ENCODE measurements around the gene MRPS16. TPM values are rescaled to one million over a fixed set of nuclear protein-coding genes. Genes with fewer than 3 reads are reported as not detected.

MRPS16 gene
- total and polyA plus RNA-seq, 2 of the 13 experiments (the other 11 are each of a cell fraction or from before 2014, with no cell fraction given): 70.1 to 135 TPM

DNA sequence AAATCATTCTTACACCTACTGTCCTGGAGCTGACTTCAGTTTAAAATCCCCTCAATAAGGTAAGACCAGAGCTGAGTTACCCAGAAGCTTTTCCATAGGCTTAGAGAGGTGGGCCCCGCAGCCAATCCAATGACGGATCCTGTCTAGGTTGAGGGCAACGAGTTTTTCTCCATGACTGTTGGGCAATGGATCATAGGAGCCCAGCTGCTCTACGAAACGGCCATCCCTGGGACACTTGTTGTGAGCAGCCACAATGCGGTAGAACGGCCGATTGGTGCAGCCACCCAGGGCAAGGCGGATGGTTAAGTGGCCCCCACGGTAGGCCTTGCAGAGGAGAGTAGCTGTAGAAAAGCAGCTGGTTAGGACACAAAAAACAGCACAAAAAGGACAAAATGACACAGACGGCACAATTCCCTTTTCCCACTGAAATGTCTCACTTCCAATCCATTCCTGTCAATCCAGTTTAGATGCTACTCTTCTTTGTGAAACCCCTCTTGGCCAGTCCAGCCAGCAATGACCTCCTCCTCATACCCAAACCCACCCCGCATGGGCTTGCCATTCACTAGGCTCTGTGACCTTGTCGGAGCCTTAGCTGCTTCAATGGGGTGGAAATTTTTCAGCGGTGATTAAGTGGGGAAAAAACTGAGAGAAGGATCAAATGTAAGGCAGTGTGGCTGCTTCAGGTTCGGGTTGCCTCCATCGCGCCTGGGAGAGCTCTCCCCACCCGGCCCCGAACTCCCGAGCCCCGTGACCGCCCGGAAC lies 580 bp downstream of the MRPS16 start (continued):
- TF ChIP-seq, protein P1, sequence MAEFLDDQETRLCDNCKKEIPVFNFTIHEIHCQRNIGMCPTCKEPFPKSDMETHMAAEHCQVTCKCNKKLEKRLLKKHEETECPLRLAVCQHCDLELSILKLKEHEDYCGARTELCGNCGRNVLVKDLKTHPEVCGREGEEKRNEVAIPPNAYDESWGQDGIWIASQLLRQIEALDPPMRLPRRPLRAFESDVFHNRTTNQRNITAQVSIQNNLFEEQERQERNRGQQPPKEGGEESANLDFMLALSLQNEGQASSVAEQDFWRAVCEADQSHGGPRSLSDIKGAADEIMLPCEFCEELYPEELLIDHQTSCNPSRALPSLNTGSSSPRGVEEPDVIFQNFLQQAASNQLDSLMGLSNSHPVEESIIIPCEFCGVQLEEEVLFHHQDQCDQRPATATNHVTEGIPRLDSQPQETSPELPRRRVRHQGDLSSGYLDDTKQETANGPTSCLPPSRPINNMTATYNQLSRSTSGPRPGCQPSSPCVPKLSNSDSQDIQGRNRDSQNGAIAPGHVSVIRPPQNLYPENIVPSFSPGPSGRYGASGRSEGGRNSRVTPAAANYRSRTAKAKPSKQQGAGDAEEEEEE (CRISPR knock-in tag; IDR thresholded peaks at IDR 0.05; ENCODE audit: borderline replicate concordance): peak; percentile 47; the same call in 1 of the 2 replicates
- TF ChIP-seq RBAK (CRISPR knock-in tag; IDR thresholded peaks at IDR 0.05) (no peak), ZFYVE20 (CRISPR knock-in tag; IDR thresholded peaks at IDR 0.05; ENCODE audit: borderline replicate concordance, low read depth) (no peak), EED (CRISPR knock-in tag; IDR thresholded peaks at IDR 0.05) (peak; percentile 19; the same call in 1 of the 2 replicates), RXRB (CRISPR knock-in tag; IDR thresholded peaks at IDR 0.05; ENCODE audit: borderline replicate concordance) (no peak), ARNT (IDR thresholded peaks at IDR 0.05) (no peak), HIC2 (CRISPR knock-in tag; IDR thresholded peaks at IDR 0.05; ENCODE audit: low read depth) (no peak), PAX8 (CRISPR knock-in tag; IDR thresholded peaks at IDR 0.05; ENCODE audit: borderline replicate concordance) (no peak), PATZ1 (CRISPR knock-in tag; IDR thresholded peaks at IDR 0.05) (0 out of 2 replicates have a peak, but pooled peaks have one; percentile 10), ZNF574 (CRISPR knock-in tag; IDR thresholded peaks at IDR 0.05) (no peak), MED13 (CRISPR knock-in tag; IDR thresholded peaks at IDR 0.05) (0 out of 2 replicates have a peak, but pooled peaks have one; percentile 40), ZNF180 (CRISPR knock-in tag; IDR thresholded peaks at IDR 0.05; ENCODE audit: borderline replicate concordance, low read depth) (peak; percentile 77; the same call in 1 of the 2 replicates), BRD4 (CRISPR knock-in tag; IDR thresholded peaks at IDR 0.05) (peak; percentile 14; the same call in 1 of the 2 replicates), ZC3H13 (CRISPR knock-in tag; IDR thresholded peaks at IDR 0.05) (peak; percentile 20; the same call in 1 of the 2 replicates), ZMYM2 (CRISPR knock-in tag; IDR thresholded peaks at IDR 0.05) (no peak), ZNF234 (CRISPR knock-in tag; conservative IDR thresholded peaks at IDR 0.05) (no peak)
- TF ChIP-seq, protein P2, sequence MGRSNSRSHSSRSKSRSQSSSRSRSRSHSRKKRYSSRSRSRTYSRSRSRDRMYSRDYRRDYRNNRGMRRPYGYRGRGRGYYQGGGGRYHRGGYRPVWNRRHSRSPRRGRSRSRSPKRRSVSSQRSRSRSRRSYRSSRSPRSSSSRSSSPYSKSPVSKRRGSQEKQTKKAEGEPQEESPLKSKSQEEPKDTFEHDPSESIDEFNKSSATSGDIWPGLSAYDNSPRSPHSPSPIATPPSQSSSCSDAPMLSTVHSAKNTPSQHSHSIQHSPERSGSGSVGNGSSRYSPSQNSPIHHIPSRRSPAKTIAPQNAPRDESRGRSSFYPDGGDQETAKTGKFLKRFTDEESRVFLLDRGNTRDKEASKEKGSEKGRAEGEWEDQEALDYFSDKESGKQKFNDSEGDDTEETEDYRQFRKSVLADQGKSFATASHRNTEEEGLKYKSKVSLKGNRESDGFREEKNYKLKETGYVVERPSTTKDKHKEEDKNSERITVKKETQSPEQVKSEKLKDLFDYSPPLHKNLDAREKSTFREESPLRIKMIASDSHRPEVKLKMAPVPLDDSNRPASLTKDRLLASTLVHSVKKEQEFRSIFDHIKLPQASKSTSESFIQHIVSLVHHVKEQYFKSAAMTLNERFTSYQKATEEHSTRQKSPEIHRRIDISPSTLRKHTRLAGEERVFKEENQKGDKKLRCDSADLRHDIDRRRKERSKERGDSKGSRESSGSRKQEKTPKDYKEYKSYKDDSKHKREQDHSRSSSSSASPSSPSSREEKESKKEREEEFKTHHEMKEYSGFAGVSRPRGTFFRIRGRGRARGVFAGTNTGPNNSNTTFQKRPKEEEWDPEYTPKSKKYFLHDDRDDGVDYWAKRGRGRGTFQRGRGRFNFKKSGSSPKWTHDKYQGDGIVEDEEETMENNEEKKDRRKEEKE (IDR thresholded peaks at IDR 0.05): no peak
